ENCODE results near the gene CRYBG1. TPM values are rescaled to one million over a fixed set of nuclear protein-coding genes. Genes with fewer than 3 reads are reported as not detected.

CRYBG1 gene
- total and polyA plus RNA-seq, 2 of the 4 experiments (the other 2 are of a cell fraction): 0.38 to 1.1 TPM

DNA sequence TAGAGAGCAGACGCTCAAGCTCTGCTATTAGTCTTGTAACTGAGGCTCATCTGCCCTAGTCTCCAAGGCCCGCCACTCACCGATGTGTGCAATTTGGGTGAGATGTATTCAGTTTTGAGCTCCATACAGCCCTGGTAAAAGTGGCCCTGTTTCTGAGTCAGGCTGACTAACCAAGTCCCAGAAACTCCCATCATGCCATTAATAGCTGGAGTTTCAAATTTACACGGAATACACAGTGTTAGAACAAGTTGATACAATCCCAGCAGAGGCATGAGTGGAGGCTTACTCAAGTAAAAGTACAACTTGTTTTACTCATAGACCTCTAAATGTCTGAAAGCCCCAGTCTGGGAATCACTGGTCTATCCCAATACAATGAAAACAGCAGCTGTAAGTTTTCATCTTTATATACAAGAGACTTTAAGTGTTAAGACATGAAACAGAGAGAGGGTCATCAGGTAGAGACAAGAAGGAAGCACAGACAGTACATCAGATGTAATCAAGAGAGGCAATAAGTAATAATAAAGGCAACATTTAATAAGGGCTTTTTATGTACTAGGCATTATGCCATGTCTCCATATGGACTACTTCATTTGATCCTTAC is 226.4 kb downstream of the CRYBG1 start:
- TF ChIP-seq FOS (IDR thresholded peaks at IDR 0.05; ENCODE audit: low read depth, low read length) (no peak), POLR2A (IDR thresholded peaks at IDR 0.05; ENCODE audit: low read depth, low read length) (no peak), MXI1 (IDR thresholded peaks at IDR 0.05; ENCODE audit: borderline replicate concordance, low read depth, low read length) (no peak), RFX5 (IDR thresholded peaks at IDR 0.05; ENCODE audit: low read depth, low read length) (no peak), CEBPB (IDR thresholded peaks at IDR 0.05; ENCODE audit: low read depth, low read length) (no peak), SMC3 (IDR thresholded peaks at IDR 0.05; ENCODE audit: low read depth, low read length) (no peak), MAZ (IDR thresholded peaks at IDR 0.05; ENCODE audit: borderline replicate concordance, low read depth, low read length) (no peak), CHD1 (IDR thresholded peaks at IDR 0.05; ENCODE audit: low read depth, low read length) (no peak)
- TF ChIP-seq, protein P1, sequence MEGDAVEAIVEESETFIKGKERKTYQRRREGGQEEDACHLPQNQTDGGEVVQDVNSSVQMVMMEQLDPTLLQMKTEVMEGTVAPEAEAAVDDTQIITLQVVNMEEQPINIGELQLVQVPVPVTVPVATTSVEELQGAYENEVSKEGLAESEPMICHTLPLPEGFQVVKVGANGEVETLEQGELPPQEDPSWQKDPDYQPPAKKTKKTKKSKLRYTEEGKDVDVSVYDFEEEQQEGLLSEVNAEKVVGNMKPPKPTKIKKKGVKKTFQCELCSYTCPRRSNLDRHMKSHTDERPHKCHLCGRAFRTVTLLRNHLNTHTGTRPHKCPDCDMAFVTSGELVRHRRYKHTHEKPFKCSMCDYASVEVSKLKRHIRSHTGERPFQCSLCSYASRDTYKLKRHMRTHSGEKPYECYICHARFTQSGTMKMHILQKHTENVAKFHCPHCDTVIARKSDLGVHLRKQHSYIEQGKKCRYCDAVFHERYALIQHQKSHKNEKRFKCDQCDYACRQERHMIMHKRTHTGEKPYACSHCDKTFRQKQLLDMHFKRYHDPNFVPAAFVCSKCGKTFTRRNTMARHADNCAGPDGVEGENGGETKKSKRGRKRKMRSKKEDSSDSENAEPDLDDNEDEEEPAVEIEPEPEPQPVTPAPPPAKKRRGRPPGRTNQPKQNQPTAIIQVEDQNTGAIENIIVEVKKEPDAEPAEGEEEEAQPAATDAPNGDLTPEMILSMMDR (conservative IDR thresholded peaks at IDR 0.05; ENCODE audit: low read depth, low read length): no peak
- TF ChIP-seq, protein P2, sequence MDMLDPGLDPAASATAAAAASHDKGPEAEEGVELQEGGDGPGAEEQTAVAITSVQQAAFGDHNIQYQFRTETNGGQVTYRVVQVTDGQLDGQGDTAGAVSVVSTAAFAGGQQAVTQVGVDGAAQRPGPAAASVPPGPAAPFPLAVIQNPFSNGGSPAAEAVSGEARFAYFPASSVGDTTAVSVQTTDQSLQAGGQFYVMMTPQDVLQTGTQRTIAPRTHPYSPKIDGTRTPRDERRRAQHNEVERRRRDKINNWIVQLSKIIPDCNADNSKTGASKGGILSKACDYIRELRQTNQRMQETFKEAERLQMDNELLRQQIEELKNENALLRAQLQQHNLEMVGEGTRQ (IDR thresholded peaks at IDR 0.05; ENCODE audit: low read depth, low read length): no peak
- TF ChIP-seq, protein P3, sequence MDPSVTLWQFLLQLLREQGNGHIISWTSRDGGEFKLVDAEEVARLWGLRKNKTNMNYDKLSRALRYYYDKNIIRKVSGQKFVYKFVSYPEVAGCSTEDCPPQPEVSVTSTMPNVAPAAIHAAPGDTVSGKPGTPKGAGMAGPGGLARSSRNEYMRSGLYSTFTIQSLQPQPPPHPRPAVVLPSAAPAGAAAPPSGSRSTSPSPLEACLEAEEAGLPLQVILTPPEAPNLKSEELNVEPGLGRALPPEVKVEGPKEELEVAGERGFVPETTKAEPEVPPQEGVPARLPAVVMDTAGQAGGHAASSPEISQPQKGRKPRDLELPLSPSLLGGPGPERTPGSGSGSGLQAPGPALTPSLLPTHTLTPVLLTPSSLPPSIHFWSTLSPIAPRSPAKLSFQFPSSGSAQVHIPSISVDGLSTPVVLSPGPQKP (IDR thresholded peaks at IDR 0.05; ENCODE audit: borderline replicate concordance, low read depth, low read length): no peak
- peaks cover 8% of the 10 kb centered on the region for H3K36me3 ChIP-seq (ENCODE audit: control insufficient read depth, insufficient read depth, low read length)
- CTCF ChIA-PET: interaction anchor here (1.5 kb wide), 1 partner anchor 20 kb away, joined by 4 read pairs; no protein-coding TSS in a partner anchor
- no peaks in the 10 kb centered on the region for H3K9me3 ChIP-seq (ENCODE audit: control insufficient read depth, insufficient read depth, low read length)
- no peak overlapping the region for H4K91ac ChIP-seq (ENCODE audit: insufficient read depth, low read depth, low read length)
- H3K56ac ChIP-seq (ENCODE audit: extremely low read depth, insufficient read depth, low read length): no peak overlapping the region
- intact Hi-C loops (cut with micrococcal nuclease): no loop called here
- peak; percentile 65 for DNase-seq
- H2AK5ac ChIP-seq (ENCODE audit: low read depth, low read length): no peak overlapping the region
- no peak overlapping the region for H3K9ac ChIP-seq (ENCODE audit: low read depth, low read length)
- in situ Hi-C loops (cut with MboI; ENCODE audit: low sequenced_read_pairs): no loop called here
- no peak overlapping the region for H2AK9ac ChIP-seq (replicated peaks; ENCODE audit: low read depth, low read length, poor library complexity)
- H3K27ac ChIP-seq (ENCODE audit: insufficient read depth, low read length): no peak overlapping the region
- no peak overlapping the region for H2BK120ac ChIP-seq (ENCODE audit: low read depth, low read length)
- no CpG with 5 or more reads among the region's 4 CpGs for WGBS, 2 experiments (ENCODE audit: extremely low coverage in 2 of 2, insufficient read length in 1 of 2)
- no peak overlapping the region for H2BK15ac ChIP-seq (ENCODE audit: low read depth, low read length)
- no peak overlapping the region for H4K8ac ChIP-seq (ENCODE audit: low read depth in 2 of 2, low read length in 2 of 2)
- H4K20me1 ChIP-seq (ENCODE audit: insufficient read depth, low read length): no peaks in the 10 kb centered on the region; the same call in 1 of the 2 replicates
- no TSS peak for BruUV-seq (replicated peaks)
- dilution Hi-C loops (cut with HindIII; ENCODE audit: low sequenced_read_pairs, unreplicated experiment): no loop called here
- peak overlapping the region; percentile 1 for H2BK5ac ChIP-seq (ENCODE audit: low read depth, low read length, poor library complexity, severe bottlenecking)
- ATAC-seq (ENCODE audit: low read depth): peak; percentile 9; the same call in 1 of the 2 replicates
- H3K23ac ChIP-seq (ENCODE audit: low read depth, low read length): no peak overlapping the region
- POLR2A ChIA-PET (ENCODE audit: unreplicated experiment): no interaction called here
- H4K5ac ChIP-seq (ENCODE audit: low read depth, low read length): no peak overlapping the region
- H3K14ac ChIP-seq (replicated peaks; ENCODE audit: low read depth, low read length): no peak overlapping the region
- no peak overlapping the region for H3K4ac ChIP-seq (ENCODE audit: low read depth, low read length)
- no peaks in the 10 kb centered on the region for H3K27me3 ChIP-seq (ENCODE audit: control insufficient read depth, insufficient read depth, low read length)
- peaks cover 6% of the 10 kb centered on the region for H3K4me1 ChIP-seq (ENCODE audit: control insufficient read depth, insufficient read depth, low read length)
- peaks cover 12% of the 10 kb centered on the region; the same call in 1 of the 2 replicates for H3K9me1 ChIP-seq (ENCODE audit: insufficient read depth, low read length)
- no peaks in the 10 kb centered on the region for H3K79me1 ChIP-seq (ENCODE audit: low read depth in 1 of 2, low read length in 2 of 2)
- no peak overlapping the region for H3K4me2 ChIP-seq (ENCODE audit: low read depth, low read length)
- no peak overlapping the region for H2BK20ac ChIP-seq (ENCODE audit: low read depth, low read length)
- no peak overlapping the region for H2AFZ ChIP-seq (replicated peaks; ENCODE audit: low read length, poor library complexity)
- H3K4me3 ChIP-seq (ENCODE audit: insufficient read depth, low read depth, low read length): no peak overlapping the region
- no peak overlapping the region for H3K18ac ChIP-seq (ENCODE audit: low read depth, low read length)

All from IMR-90 (cell line).